GM12873 (cell line): ENCODE measurements around the gene TFCP2L1.

Experiments used
- CTCF ChIP-seq: IDR thresholded peaks from 2 replicates; pipeline ENCODE4 v1.5.1; 2012; ENCODE audit warnings: low read depth, mild to moderate bottlenecking, moderate library complexity, low read length, control low read depth; ENCODE audit not compliant: insufficient read depth; ENCODE audit errors: missing control alignments

Gene TFCP2L1

DNA sequence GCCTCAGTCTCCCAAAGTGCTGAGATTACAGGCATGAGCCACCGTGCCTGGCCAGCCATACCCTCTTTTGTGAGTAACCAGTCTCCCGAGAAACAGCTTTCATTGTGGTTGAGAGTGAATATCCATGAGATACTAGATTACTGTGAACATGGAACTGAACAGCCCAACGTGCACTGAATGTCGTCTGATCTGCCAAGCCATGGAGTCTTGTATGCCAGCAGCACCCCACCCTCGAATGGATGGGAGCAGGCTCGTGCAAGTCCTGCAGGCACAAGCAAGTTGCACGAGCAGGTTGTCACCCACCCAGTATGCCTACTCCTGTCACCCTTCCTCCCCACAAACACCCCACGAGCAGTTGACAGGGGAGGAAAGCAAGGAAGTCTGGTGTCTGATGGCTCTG, 36.5 kb upstream of the TFCP2L1 start:
- TF ChIP-seq CTCF: no peak

GRCh38 chr2:121319941-121320340, 34.9 kb upstream of the TFCP2L1 start:
- no peak for TF ChIP-seq CTCF

GRCh38 chr2:121316986-121317385, 32.0 kb upstream of the TFCP2L1 start:
- TF ChIP-seq CTCF: no peak

GRCh38 chr2:121309801-121310200, 24.8 kb upstream of the TFCP2L1 start:
- no peak for TF ChIP-seq CTCF

GRCh38 chr2:121309323-121309722, 24.3 kb upstream of the TFCP2L1 start:
- TF ChIP-seq CTCF: no peak

GRCh38 chr2:121307048-121307447, 22.0 kb upstream of the TFCP2L1 start:
- no peak for TF ChIP-seq CTCF

DNA sequence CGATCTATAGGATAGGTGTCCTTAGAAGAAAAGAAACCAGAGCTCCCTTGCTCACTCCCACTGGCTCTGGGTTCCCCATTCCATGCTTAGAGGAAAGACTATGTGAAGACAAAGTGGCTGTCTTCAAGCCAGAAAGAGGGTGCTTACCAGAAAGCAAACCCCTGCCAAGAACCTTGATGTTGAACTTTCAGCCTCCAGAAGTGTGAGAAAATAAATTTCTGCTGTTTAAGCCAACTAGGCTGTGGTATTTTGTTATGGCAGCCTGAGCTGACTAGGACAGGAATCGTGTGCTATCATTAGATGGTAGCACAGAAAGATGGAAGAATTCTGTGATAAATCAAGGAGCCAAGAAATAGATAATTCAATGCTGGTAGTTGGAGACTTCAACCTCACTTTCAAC, 19.9 kb upstream of the TFCP2L1 start:
- no peak for TF ChIP-seq CTCF
